Breast epithelium (tissue), 3 donors: ENCODE results near the gene SLC5A11.

ENCODE experiments used
- CTCF ChIP-seq, 3 donors: fragments of 450-650 bp; IDR thresholded peaks; one replicate each; pipeline ENCODE4 v1.5.1; 2016 to 2017; ENCODE audit warnings: antibody characterized with exemption in 3 of 3, mild to moderate bottlenecking in 3 of 3, moderate library complexity in 3 of 3
- POLR2A ChIP-seq: fragments of 450-650 bp; IDR thresholded peaks from one replicate; pipeline ENCODE4 v1.6.1; 2016; ENCODE audit warnings: antibody characterized with exemption, mild to moderate bottlenecking, moderate library complexity
- POLR2AphosphoS5 ChIP-seq, 3 donors: sonication (generic); formaldehyde crosslinking; IDR thresholded peaks; one replicate each; pipeline ENCODE4 v1.6.1; 2017; ENCODE audit warnings: antibody characterized with exemption in 3 of 3

GRCh38 chr16:24849641-24850040, 3.9 kb downstream of the SLC5A11 start:
- TF ChIP-seq CTCF (IDR thresholded peaks at IDR 0.05) (no peak), POLR2AphosphoS5 (IDR thresholded peaks at IDR 0.05) (no peak), POLR2A (no peak)
